Activated CD4-positive, alpha-beta memory T cell treated with anti-CD3 and anti-CD28 coated beads, Interleukin-2, amount 10 ng/mL, durations not matched to agents 7 days and 5 days (primary cell): ENCODE results near the gene RHOF. TPM values are rescaled to one million over a fixed set of nuclear protein-coding genes. Genes with fewer than 3 reads are reported as not detected.

Experiments used
- CTCF ChIA-PET: fragments of 350-600 bp; sonication (Branson Sonifier 250); formaldehyde crosslinking; loops from one replicate; lab custom pipeline; 2021; ENCODE audit warnings: antibody characterized with exemption, inconsistent platforms; lab: Charles Lee
- POLR2A ChIA-PET: fragments of 350-600 bp; sonication (Branson Sonifier 250); formaldehyde crosslinking; loops from one replicate; lab custom pipeline; 2021; ENCODE audit warnings: antibody characterized with exemption; lab: Charles Lee
- DNase-seq: peaks from one replicate; pipeline ENCODE4 v3.0.0-alpha.2; 2020
- H3K27ac Mint-ChIP-seq: one replicate; pipeline ENCODE4 v1.8.0; 2021; ENCODE audit warnings: mild to moderate bottlenecking, mixed read lengths
- H3K27me3 Mint-ChIP-seq: one replicate; pipeline ENCODE4 v1.8.0; 2021; ENCODE audit warnings: mixed read lengths
- H3K36me3 Mint-ChIP-seq: one replicate; pipeline ENCODE4 v1.8.0; 2021; ENCODE audit warnings: low read depth, mixed read lengths
- H3K4me1 Mint-ChIP-seq: one replicate; pipeline ENCODE4 v1.8.0; 2021; ENCODE audit warnings: mixed read lengths
- H3K4me3 Mint-ChIP-seq: one replicate; pipeline ENCODE4 v1.8.0; 2021; ENCODE audit warnings: mild to moderate bottlenecking, mixed read lengths
- H3K9me3 Mint-ChIP-seq: one replicate; pipeline ENCODE4 v1.8.0; 2021; ENCODE audit warnings: mixed read lengths
- total RNA-seq, 2 experiments: library from RNA; stranded (reverse); gene quantifications; one replicate each; pipeline ENCODE4 v1.2.3, GENCODE V29; 2021

Gene RHOF
- total RNA-seq, 2 experiments from 2014 or later, result 157 to 163 TPM

GRCh38 chr12:121733849-121734248 is 59.6 kb downstream of the RHOF start:
- POLR2A ChIA-PET, result no interaction called here
- CTCF ChIA-PET, result no interaction called here
- Mint-ChIP-seq H3K27ac (no peak overlapping the region), H3K4me1 (no peaks in the 10 kb centered on the region), H3K27me3 (no peaks in the 10 kb centered on the region), H3K36me3 (no peaks in the 10 kb centered on the region), H3K4me3 (no peak overlapping the region), H3K9me3 (no peaks in the 10 kb centered on the region)
- no peak for DNase-seq

GRCh38 chr12:121731473-121731872 is 62.0 kb downstream of the RHOF start:
- no peaks in the 10 kb centered on the region for H3K36me3 Mint-ChIP-seq
- ChIA-PET POLR2A (no interaction called here), CTCF (no interaction called here)
- no peak overlapping the region for H3K27ac Mint-ChIP-seq
- H3K4me1 Mint-ChIP-seq, result no peaks in the 10 kb centered on the region
- no peak overlapping the region for H3K4me3 Mint-ChIP-seq
- no peak for DNase-seq
- no peaks in the 10 kb centered on the region for H3K9me3 Mint-ChIP-seq
- H3K27me3 Mint-ChIP-seq, result no peaks in the 10 kb centered on the region

- CTCF ChIA-PET, result no interaction called here
- H3K27ac Mint-ChIP-seq, result no peak overlapping the region
- DNase-seq, result no peak
- no peaks in the 10 kb centered on the region for H3K9me3 Mint-ChIP-seq
- no peak overlapping the region for H3K4me3 Mint-ChIP-seq
- POLR2A ChIA-PET, result no interaction called here
- H3K27me3 Mint-ChIP-seq, result no peaks in the 10 kb centered on the region
- no peaks in the 10 kb centered on the region for H3K36me3 Mint-ChIP-seq
- no peaks in the 10 kb centered on the region for H3K4me1 Mint-ChIP-seq
Observed at GRCh38 chr12:121729021-121729420, 64.5 kb downstream of the RHOF start.

Other genes starting within 250 kb of the RHOF start
- gene KDM2B, start 212.7 kb downstream of the RHOF start, total RNA-seq, result 10 to 100 TPM; 59.8 to 62.6 TPM
- gene ORAI1, start 167.2 kb downstream of the RHOF start, total RNA-seq, result 10 to 100 TPM; 69.0 to 70.3 TPM
- gene MORN3, start 124.0 kb downstream of the RHOF start, total RNA-seq, result 1 to 10 TPM; 3.6 to 4.2 TPM
- gene TMEM120B, start 80.9 kb downstream of the RHOF start, total RNA-seq, result 1 to 10 TPM; 5.1 to 5.8 TPM
- gene SETD1B, start 10.3 kb upstream of the RHOF start, total RNA-seq, result 10 to 100 TPM; 26.5 to 26.9 TPM
- gene HPD, start 65.2 kb upstream of the RHOF start, total RNA-seq, result not detected
- gene PSMD9, start 95.1 kb upstream of the RHOF start, total RNA-seq, result 10 to 100 TPM; 56.3 to 59.7 TPM
- gene CFAP251, start 124.9 kb upstream of the RHOF start, total RNA-seq, result 1 to 10 TPM; 1.9 to 2.2 TPM
- gene BCL7A, start 228.2 kb upstream of the RHOF start, total RNA-seq, result 1 to 10 TPM; 3.7 to 4.2 TPM